Measurements from ENCODE around the gene DOLPP1.

Gene DOLPP1

GRCh38 chr9:129094387-129095169, 13.7 kb downstream of the DOLPP1 start:
- DNase-seq (ENCODE audit: low read depth) = no peak

- no peak for DNase-seq (ENCODE audit: low read depth)
Observed at GRCh38 chr9:129095170-129095667, 14.3 kb downstream of the DOLPP1 start.

- DNase-seq (ENCODE audit: low read depth) = no peak
Observed at GRCh38 chr9:129095908-129096307, 15.0 kb downstream of the DOLPP1 start.

GRCh38 chr9:129097671-129098306, 16.9 kb downstream of the DOLPP1 start:
- no peak for DNase-seq (ENCODE audit: low read depth)

- no peak for DNase-seq (ENCODE audit: low read depth)
Observed at GRCh38 chr9:129098328-129098727, 17.4 kb downstream of the DOLPP1 start.

- DNase-seq (ENCODE audit: low read depth) = no peak
Observed at GRCh38 chr9:129100383-129101169, 19.7 kb downstream of the DOLPP1 start.

GRCh38 chr9:129101279-129101678, 20.4 kb downstream of the DOLPP1 start:
- no peak for DNase-seq (ENCODE audit: low read depth)

- no peak for DNase-seq (ENCODE audit: low read depth)
Observed at GRCh38 chr9:129102095-129102525, 21.2 kb downstream of the DOLPP1 start.

- no peak for DNase-seq (ENCODE audit: low read depth)
Observed at GRCh38 chr9:129102791-129103594, 22.1 kb downstream of the DOLPP1 start.

- no peak for DNase-seq (ENCODE audit: low read depth)
Observed at GRCh38 chr9:129103595-129103965, 22.7 kb downstream of the DOLPP1 start.

- DNase-seq (ENCODE audit: low read depth) = no peak
Observed at GRCh38 chr9:129104051-129104450, 23.1 kb downstream of the DOLPP1 start.

- DNase-seq (ENCODE audit: low read depth) = no peak
Observed at GRCh38 chr9:129105857-129106694, 25.2 kb downstream of the DOLPP1 start.

- DNase-seq (ENCODE audit: low read depth) = no peak
Observed at GRCh38 chr9:129107651-129108050, 26.7 kb downstream of the DOLPP1 start.

GRCh38 chr9:129108083-129108804, 27.3 kb downstream of the DOLPP1 start:
- DNase-seq (ENCODE audit: low read depth) = no peak

GRCh38 chr9:129108805-129109536, 28.1 kb downstream of the DOLPP1 start:
- no peak for DNase-seq (ENCODE audit: low read depth)

GRCh38 chr9:129109537-129109903, 28.6 kb downstream of the DOLPP1 start:
- no peak for DNase-seq (ENCODE audit: low read depth)

GRCh38 chr9:129109952-129110739, 29.2 kb downstream of the DOLPP1 start:
- no peak for DNase-seq (ENCODE audit: low read depth)

GRCh38 chr9:129110740-129111527, 30.0 kb downstream of the DOLPP1 start, which contains the start of the genes CRAT and PTPA:
TSS of gene CRAT (minus strand) at chr9:129110793. CDS start at chr9:129110509, 284 bp downstream.
TSS of gene PTPA (plus strand) at chr9:129111415. CDS start at chr9:129111601, 186 bp downstream.
- DNase-seq (ENCODE audit: low read depth) = peak; percentile 94

Data from activated T-cell treated with anti-CD3 and anti-CD28 coated beads for 1 hour (primary cell).